Esophagus squamous epithelium (tissue), 4 donors: ENCODE data around the gene COL7A1.

Experiments
- POLR2A ChIP-seq, 4 donors: fragments of 450-650 bp; IDR thresholded peaks; one replicate each; pipeline ENCODE4 v1.6.1; 2017; ENCODE audit warnings: antibody characterized with exemption in 4 of 4, mild to moderate bottlenecking in 4 of 4, moderate library complexity in 3 of 4
- TF ChIP-seq, protein P1 (sequence below), 6 experiments: fragments of 450-650 bp in 4 of 6; fragments of 200-600 bp in 2 of 6; sonication (generic) in 2 of 6; IDR thresholded peaks; one replicate each; pipeline ENCODE4 v1.5.1; 2016 to 2019; ENCODE audit warnings: antibody characterized with exemption in 6 of 6, mild to moderate bottlenecking in 4 of 6, moderate library complexity in 4 of 6

DNA sequence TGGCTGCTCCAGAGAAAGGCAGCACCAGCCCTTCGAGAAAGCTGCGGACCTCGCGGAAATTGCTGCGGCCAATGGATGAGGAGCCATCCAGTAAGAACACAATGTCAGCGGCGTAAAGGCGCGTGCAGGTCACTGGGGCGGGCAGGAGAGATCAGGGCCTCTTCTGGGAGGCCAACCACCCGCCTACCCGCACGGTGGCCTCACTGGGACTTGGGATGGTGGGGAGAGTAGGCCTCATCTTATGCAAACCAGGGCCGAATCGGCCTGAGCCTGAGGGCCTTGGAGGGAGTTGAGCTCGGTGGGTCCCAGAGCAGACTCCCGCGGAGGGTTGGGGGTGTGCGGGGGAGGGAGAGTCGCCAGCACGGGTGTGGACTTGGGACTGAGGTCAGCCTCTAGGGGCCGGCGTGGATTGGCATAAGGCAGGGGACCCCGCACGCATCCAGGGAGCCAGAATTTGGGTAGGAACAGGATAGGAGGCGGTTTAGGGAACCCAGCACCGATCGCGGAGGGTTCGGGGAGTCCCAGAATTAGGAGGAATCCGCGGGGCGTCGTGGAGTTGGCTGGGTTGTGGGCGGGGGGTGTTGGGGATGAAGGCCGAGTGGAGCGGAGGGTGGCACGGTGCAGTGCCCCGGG is 596 bp downstream of the COL7A1 start:
- no peak for TF ChIP-seq POLR2A (IDR thresholded peaks at IDR 0.05)
- TF ChIP-seq, protein P1, sequence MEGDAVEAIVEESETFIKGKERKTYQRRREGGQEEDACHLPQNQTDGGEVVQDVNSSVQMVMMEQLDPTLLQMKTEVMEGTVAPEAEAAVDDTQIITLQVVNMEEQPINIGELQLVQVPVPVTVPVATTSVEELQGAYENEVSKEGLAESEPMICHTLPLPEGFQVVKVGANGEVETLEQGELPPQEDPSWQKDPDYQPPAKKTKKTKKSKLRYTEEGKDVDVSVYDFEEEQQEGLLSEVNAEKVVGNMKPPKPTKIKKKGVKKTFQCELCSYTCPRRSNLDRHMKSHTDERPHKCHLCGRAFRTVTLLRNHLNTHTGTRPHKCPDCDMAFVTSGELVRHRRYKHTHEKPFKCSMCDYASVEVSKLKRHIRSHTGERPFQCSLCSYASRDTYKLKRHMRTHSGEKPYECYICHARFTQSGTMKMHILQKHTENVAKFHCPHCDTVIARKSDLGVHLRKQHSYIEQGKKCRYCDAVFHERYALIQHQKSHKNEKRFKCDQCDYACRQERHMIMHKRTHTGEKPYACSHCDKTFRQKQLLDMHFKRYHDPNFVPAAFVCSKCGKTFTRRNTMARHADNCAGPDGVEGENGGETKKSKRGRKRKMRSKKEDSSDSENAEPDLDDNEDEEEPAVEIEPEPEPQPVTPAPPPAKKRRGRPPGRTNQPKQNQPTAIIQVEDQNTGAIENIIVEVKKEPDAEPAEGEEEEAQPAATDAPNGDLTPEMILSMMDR (IDR thresholded peaks at IDR 0.05), result no peak
